Kidney (tissue), 14 donors: ENCODE results near the gene GNG7. TPM values are rescaled to one million over a fixed set of nuclear protein-coding genes. Genes with fewer than 3 reads are reported as not detected.

Experiments used
- DNase-seq, 5 donors: peaks; one replicate each; pipeline ENCODE4 v3.0.0-alpha.2; 2013 to 2020
- FAIRE-seq: peaks from 2 replicates; lab custom pipeline; 2012; peaks lifted over from hg19 to GRCh38; lab: Jason Lieb, UNC
- H3K27ac ChIP-seq, 2 donors: one replicate each; pipeline ENCODE4 v1.7.0; 2013; ENCODE audit warnings: low read depth in 2 of 2, low read length in 2 of 2, inconsistent platforms in 1 of 2
- H3K27me3 ChIP-seq: one replicate; pipeline ENCODE4 v1.7.1; 2013; ENCODE audit warnings: low read length, inconsistent platforms; ENCODE audit not compliant: control insufficient read depth, insufficient read depth
- H3K36me3 ChIP-seq, 3 donors: one replicate each; pipeline versions ENCODE4 v1.7.0 to v1.7.1; 2013; ENCODE audit warnings: low read length in 3 of 3, control low read depth in 1 of 3, inconsistent platforms in 1 of 3; ENCODE audit not compliant: insufficient read depth in 3 of 3, control insufficient read depth in 2 of 3
- H3K4me1 ChIP-seq, 3 donors: one replicate each; pipeline versions ENCODE4 v1.7.0 to v1.7.1; 2013; ENCODE audit warnings: low read length in 3 of 3, inconsistent platforms in 1 of 3, low read depth in 1 of 3; ENCODE audit not compliant: control insufficient read depth in 2 of 3, insufficient read depth in 2 of 3
- H3K4me3 ChIP-seq, 3 donors: one replicate each; pipeline versions ENCODE4 v1.7.0 to v1.8.1; 2013; ENCODE audit warnings: low read length in 3 of 3, control low read depth in 1 of 3, inconsistent platforms in 1 of 3
- H3K9ac ChIP-seq, 3 donors: one replicate each; pipeline versions ENCODE4 v1.7.0 to v1.7.1; 2013; ENCODE audit warnings: low read length in 3 of 3, control low read depth in 1 of 3, inconsistent platforms in 1 of 3
- H3K9me3 ChIP-seq, 3 donors: one replicate each; pipeline versions ENCODE4 v1.7.0 to v1.7.1; 2013; ENCODE audit warnings: low read length in 3 of 3, control low read depth in 1 of 3, inconsistent platforms in 1 of 3; ENCODE audit not compliant: control insufficient read depth in 2 of 3, insufficient read depth in 1 of 3
- intact Hi-C: fragments of 100-400 bp; cut with DNase I; formaldehyde crosslinking; loops from one replicate; pipeline ENCODE4 v1.11.1; 2022
- polyA plus RNA-seq: library from polyadenylated mRNA; stranded (reverse); fragments of 350-450 nt; fragmentation: Illumina TruSeq; extraction: RNeasy Lipid Tissue Mini Kit (QIAGEN cat#74804); gene quantifications from one replicate; pipeline ENCODE4 v1.2.3, GENCODE V29; 2014; ENCODE audit warnings: low read depth, low replicate concordance; ENCODE audit not compliant: insufficient read depth
- total RNA-seq: library from RNA; stranded (reverse); fragmentation: NEBNext Ultra II Directional; extraction: Animal tissue kit (Norgen Biotek cat#: 25700); gene quantifications from one replicate; pipeline ENCODE4 v1.2.1, GENCODE V29; 2021
- TF ChIP-seq, protein P1 (sequence below): IDR thresholded peaks from 3 replicates; pipeline ENCODE4 v1.5.1; 2012; ENCODE audit warnings: mild to moderate bottlenecking, moderate library complexity, borderline replicate concordance; ENCODE audit not compliant: insufficient read depth; ENCODE audit errors: extremely low read depth
- donor health status: control.
- donor health status: control.
- donor health status: control.
- donor health status: control.
- donor health status: control.
- donor health status: DM: yes; HTN: yes; CAD: no.
- donor health status: Normal renal cell carcinoma (clear cell type).

Gene GNG7
- total and polyA plus RNA-seq, 2 donors from 2014 or later, result 9.9 to 13.4 TPM

DNA sequence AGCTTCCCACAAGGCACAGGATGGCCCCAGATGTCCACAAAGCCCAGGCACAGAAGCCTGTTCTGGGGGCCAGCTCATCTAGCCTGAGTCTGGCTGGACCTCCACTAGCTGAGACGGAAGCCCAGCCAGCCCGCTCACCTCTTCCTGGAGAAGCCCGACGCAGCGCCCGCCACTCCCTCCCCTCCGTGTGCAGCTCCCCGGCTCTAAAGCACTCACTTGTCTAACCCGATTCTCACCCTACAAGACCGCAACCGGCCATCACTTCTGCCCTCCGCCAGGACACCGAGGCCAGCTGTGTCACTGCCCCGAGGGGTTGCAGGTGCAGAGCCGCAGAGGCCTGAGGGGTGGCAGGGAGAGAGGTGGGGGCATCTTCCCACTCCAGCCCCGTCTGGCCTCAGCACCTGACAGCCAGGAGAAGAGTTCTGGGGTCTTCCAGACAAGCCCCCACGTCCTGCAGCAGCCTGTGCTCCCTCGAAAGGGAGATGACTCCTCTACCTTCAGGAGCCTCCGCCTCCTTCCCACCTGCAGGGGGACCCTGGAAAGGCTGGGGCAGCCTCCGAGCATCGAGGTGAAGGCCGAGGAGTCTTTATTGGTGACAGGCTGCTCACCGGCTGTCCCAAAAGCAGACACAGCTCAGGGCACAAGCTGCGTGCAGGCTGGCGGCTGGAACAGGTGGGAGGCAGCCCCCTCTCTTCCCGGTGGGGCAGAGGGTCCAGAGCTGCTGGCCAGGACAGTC is 24.6 kb upstream of the GNG7 start:
- FAIRE-seq (no peak), DNase-seq (no peak)
- Histone ChIP-seq H3K4me1 (peaks cover 0 to 12% (median 0%) of the 10 kb centered on the region in 3 donors), H3K9ac (no peak overlapping the region), H3K36me3 (no peaks in the 10 kb centered on the region), H3K27ac (no peak overlapping the region), H3K27me3 (peaks cover 3% of the 10 kb centered on the region), H3K9me3 (no peaks in the 10 kb centered on the region), H3K4me3 (no peak overlapping the region)
- TF ChIP-seq, protein P1, sequence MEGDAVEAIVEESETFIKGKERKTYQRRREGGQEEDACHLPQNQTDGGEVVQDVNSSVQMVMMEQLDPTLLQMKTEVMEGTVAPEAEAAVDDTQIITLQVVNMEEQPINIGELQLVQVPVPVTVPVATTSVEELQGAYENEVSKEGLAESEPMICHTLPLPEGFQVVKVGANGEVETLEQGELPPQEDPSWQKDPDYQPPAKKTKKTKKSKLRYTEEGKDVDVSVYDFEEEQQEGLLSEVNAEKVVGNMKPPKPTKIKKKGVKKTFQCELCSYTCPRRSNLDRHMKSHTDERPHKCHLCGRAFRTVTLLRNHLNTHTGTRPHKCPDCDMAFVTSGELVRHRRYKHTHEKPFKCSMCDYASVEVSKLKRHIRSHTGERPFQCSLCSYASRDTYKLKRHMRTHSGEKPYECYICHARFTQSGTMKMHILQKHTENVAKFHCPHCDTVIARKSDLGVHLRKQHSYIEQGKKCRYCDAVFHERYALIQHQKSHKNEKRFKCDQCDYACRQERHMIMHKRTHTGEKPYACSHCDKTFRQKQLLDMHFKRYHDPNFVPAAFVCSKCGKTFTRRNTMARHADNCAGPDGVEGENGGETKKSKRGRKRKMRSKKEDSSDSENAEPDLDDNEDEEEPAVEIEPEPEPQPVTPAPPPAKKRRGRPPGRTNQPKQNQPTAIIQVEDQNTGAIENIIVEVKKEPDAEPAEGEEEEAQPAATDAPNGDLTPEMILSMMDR, result no peak
- intact Hi-C loops, result no loop called here

GRCh38 chr19:2726160-2726855 is 23.8 kb upstream of the GNG7 start:
- no peaks in the 10 kb centered on the region for H3K36me3 ChIP-seq
- no peaks in the 10 kb centered on the region for H3K9me3 ChIP-seq
- DNase-seq, result no peak
- no peak overlapping the region for H3K9ac ChIP-seq
- H3K4me3 ChIP-seq, result no peak overlapping the region
- TF ChIP-seq, protein P1, result no peak
- H3K27ac ChIP-seq, result no peak overlapping the region
- intact Hi-C loops, result no loop called here
- FAIRE-seq, result no peak
- peaks cover 3% of the 10 kb centered on the region for H3K27me3 ChIP-seq
- peaks cover 0 to 12% (median 0%) of the 10 kb centered on the region in 3 donors for H3K4me1 ChIP-seq

DNA sequence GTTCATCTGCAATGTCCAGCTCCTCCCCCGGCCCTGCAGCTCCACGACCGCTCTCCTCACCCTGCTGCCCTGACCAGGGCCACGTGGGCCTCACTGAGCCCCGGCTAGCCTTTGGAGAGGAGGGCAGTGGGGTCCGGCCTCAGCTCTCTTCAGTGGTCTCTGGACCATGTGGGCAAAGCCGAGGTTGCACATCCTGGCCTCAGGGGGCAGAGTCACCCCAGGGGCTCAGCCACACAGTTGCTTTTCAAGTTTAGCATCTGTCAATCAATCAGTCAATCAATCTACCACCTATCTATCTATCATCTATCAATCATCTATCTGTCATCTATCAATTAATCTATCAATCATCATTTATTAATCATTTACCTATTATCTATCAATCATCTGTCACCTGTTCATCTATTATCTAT is 21.7 kb upstream of the GNG7 start:
- Histone ChIP-seq H3K4me1 (peaks cover 0 to 14% (median 0%) of the 10 kb centered on the region in 3 donors), H3K9me3 (no peaks in the 10 kb centered on the region), H3K9ac (no peak overlapping the region), H3K27me3 (peaks cover 3% of the 10 kb centered on the region), H3K36me3 (no peaks in the 10 kb centered on the region), H3K4me3 (no peak overlapping the region), H3K27ac (no peak overlapping the region)
- DNase-seq (no peak), FAIRE-seq (no peak)
- intact Hi-C loops, result no loop called here
- TF ChIP-seq, protein P1, result no peak
